Measurements from ENCODE around the gene LIX1.

Gene LIX1

GRCh38 chr5:97049175-97049574 is 93.2 kb downstream of the LIX1 start:
- Histone ChIP-seq H3K4me1 (ENCODE audit: insufficient read depth, low read length, severe bottlenecking) (no peaks in the 10 kb centered on the region), H3K27ac (ENCODE audit: low read depth, low read length, poor library complexity, severe bottlenecking) (no peak overlapping the region), H3K36me3 (ENCODE audit: insufficient read depth, low read length) (no peaks in the 10 kb centered on the region), H4K20me1 (ENCODE audit: insufficient read depth, low read length) (no peaks in the 10 kb centered on the region), H3K9me2 (ENCODE audit: low read depth, low read length) (no peaks in the 10 kb centered on the region), H3F3A (ENCODE audit: insufficient read depth, low read length) (no peaks in the 10 kb centered on the region), H2AFZ (ENCODE audit: low read length) (no peak overlapping the region), H3K9me3 (ENCODE audit: low read length) (no peaks in the 10 kb centered on the region), H3K79me2 (ENCODE audit: insufficient read depth, low read length) (no peaks in the 10 kb centered on the region), H3K9ac (ENCODE audit: low read length) (no peak overlapping the region), H3K4me3 (ENCODE audit: low read depth, low read length, poor library complexity, severe bottlenecking) (no peak overlapping the region), H3K27me3 (ENCODE audit: insufficient read depth, low read length) (peaks cover 3% of the 10 kb centered on the region; the same call in 1 of the 2 replicates), H3K4me2 (ENCODE audit: low read length) (no peak overlapping the region)
- TF ChIP-seq, protein P1, sequence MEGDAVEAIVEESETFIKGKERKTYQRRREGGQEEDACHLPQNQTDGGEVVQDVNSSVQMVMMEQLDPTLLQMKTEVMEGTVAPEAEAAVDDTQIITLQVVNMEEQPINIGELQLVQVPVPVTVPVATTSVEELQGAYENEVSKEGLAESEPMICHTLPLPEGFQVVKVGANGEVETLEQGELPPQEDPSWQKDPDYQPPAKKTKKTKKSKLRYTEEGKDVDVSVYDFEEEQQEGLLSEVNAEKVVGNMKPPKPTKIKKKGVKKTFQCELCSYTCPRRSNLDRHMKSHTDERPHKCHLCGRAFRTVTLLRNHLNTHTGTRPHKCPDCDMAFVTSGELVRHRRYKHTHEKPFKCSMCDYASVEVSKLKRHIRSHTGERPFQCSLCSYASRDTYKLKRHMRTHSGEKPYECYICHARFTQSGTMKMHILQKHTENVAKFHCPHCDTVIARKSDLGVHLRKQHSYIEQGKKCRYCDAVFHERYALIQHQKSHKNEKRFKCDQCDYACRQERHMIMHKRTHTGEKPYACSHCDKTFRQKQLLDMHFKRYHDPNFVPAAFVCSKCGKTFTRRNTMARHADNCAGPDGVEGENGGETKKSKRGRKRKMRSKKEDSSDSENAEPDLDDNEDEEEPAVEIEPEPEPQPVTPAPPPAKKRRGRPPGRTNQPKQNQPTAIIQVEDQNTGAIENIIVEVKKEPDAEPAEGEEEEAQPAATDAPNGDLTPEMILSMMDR (IDR thresholded peaks at IDR 0.05; ENCODE audit: low read length): no peak
- TF ChIP-seq EZH2 (IDR thresholded peaks at IDR 0.05; ENCODE audit: borderline replicate concordance, low read length): no peak

DNA sequence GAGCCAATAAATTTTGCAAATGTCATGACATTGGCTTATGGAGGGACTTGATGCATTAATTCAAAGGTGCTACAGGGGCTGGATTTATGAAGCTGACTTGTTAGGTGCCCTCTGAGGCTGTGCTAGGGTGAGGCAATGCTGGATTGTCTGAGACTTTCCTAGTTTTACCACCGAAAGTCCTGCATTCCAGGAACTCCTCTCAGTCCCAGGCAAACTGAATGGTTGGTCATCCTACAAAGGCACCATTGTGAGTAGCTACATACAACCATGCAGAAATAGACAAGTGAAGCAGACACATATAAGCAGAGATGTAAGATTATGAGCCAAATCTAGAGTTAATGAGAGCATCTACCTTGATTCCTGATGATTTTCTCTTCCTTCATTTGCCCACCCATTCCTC is 95.3 kb downstream of the LIX1 start:
- H3K9me2 ChIP-seq (ENCODE audit: low read depth, low read length): no peaks in the 10 kb centered on the region
- no peak overlapping the region for H2AFZ ChIP-seq (ENCODE audit: low read length)
- no peak overlapping the region for H3K4me2 ChIP-seq (ENCODE audit: low read length)
- no peaks in the 10 kb centered on the region for H3K4me1 ChIP-seq (ENCODE audit: insufficient read depth, low read length, severe bottlenecking)
- H3K79me2 ChIP-seq (ENCODE audit: insufficient read depth, low read length): no peaks in the 10 kb centered on the region
- no peaks in the 10 kb centered on the region for H4K20me1 ChIP-seq (ENCODE audit: insufficient read depth, low read length)
- no peak overlapping the region for H3K9ac ChIP-seq (ENCODE audit: low read length)
- no peaks in the 10 kb centered on the region for H3F3A ChIP-seq (ENCODE audit: insufficient read depth, low read length)
- TF ChIP-seq, protein P1 (IDR thresholded peaks at IDR 0.05; ENCODE audit: low read length): no peak
- no peak for TF ChIP-seq EZH2 (IDR thresholded peaks at IDR 0.05; ENCODE audit: borderline replicate concordance, low read length)
- H3K27ac ChIP-seq (ENCODE audit: low read depth, low read length, poor library complexity, severe bottlenecking): no peak overlapping the region
- no peaks in the 10 kb centered on the region for H3K9me3 ChIP-seq (ENCODE audit: low read length)
- H3K4me3 ChIP-seq (ENCODE audit: low read depth, low read length, poor library complexity, severe bottlenecking): no peak overlapping the region
- no peaks in the 10 kb centered on the region for H3K36me3 ChIP-seq (ENCODE audit: insufficient read depth, low read length)
- peaks cover 3% of the 10 kb centered on the region; the same call in 1 of the 2 replicates for H3K27me3 ChIP-seq (ENCODE audit: insufficient read depth, low read length)

DNA sequence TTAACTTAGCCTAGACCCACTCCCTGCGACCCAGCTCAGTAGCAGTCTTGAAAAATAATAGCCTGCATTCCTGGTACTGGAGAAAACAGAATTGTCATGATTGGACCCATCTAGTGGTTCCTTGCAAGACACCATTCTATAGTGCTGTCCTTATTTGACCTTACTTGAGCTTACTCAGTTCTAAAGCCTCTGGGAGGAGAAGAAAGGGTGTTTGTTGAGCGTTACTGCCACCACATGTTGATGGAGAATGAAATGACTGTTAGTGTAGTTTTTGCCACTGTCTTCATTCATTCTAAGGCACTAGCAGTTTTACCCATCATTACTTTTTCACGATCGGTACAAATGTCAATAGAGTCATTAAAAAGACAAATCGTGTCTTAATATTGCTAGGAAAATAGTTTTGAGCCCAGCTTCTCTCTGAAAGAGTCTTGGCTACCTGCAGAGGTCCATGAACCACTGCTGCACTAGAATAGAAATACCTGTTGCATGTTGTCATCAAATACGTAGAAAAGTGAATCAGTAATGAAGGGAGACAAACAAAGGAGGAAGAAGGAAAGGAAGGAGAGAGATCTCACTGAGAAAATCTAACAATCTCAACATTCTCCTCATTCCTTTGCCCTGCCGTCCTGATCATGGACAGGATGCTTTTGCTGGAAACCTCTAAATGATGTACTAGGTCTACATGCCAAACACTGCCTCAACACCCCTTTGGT is 96.0 kb downstream of the LIX1 start:
- Histone ChIP-seq H3K79me2 (ENCODE audit: insufficient read depth, low read length) (no peaks in the 10 kb centered on the region), H3K4me3 (ENCODE audit: low read depth, low read length, poor library complexity, severe bottlenecking) (no peak overlapping the region), H3K36me3 (ENCODE audit: insufficient read depth, low read length) (no peaks in the 10 kb centered on the region), H3K9me2 (ENCODE audit: low read depth, low read length) (no peaks in the 10 kb centered on the region), H3K4me1 (ENCODE audit: insufficient read depth, low read length, severe bottlenecking) (no peaks in the 10 kb centered on the region), H3K4me2 (ENCODE audit: low read length) (no peak overlapping the region), H3F3A (ENCODE audit: insufficient read depth, low read length) (no peaks in the 10 kb centered on the region), H3K27ac (ENCODE audit: low read depth, low read length, poor library complexity, severe bottlenecking) (no peak overlapping the region), H3K27me3 (ENCODE audit: insufficient read depth, low read length) (peaks cover 3% of the 10 kb centered on the region; the same call in 1 of the 2 replicates), H4K20me1 (ENCODE audit: insufficient read depth, low read length) (no peaks in the 10 kb centered on the region), H2AFZ (ENCODE audit: low read length) (no peak overlapping the region), H3K9me3 (ENCODE audit: low read length) (no peaks in the 10 kb centered on the region), H3K9ac (ENCODE audit: low read length) (no peak overlapping the region)
- TF ChIP-seq EZH2 (IDR thresholded peaks at IDR 0.05; ENCODE audit: borderline replicate concordance, low read length): no peak
- TF ChIP-seq, protein P1 (IDR thresholded peaks at IDR 0.05; ENCODE audit: low read length): peak; percentile 46; the same call in 1 of the 2 replicates

Data from OCI-LY1 (cell line).